Common myeloid progenitor, CD34-positive (primary cell): ENCODE measurements around the gene POGZ. TPM values are rescaled to one million over a fixed set of nuclear protein-coding genes. Genes with fewer than 3 reads are reported as not detected.

Experiments
- CTCF ChIA-PET: fragments of 350-600 bp; sonication (Branson Sonifier 250); formaldehyde crosslinking; loops from one replicate; lab custom pipeline; 2021; ENCODE audit warnings: antibody characterized with exemption; lab: Charles Lee
- POLR2A ChIA-PET: fragments of 350-600 bp; sonication (Branson Sonifier 250); formaldehyde crosslinking; loops from one replicate; lab custom pipeline; 2021; ENCODE audit warnings: antibody characterized with exemption; lab: Charles Lee
- DNase-seq, 3 donors: peaks; one replicate each; pipeline versions ENCODE4 v3.0.0 to v3.0.0-alpha.2; 2013
- H3K27ac ChIP-seq, 2 experiments: 1 replicate in 1 of 2; 2 replicates in 1 of 2; pipeline ENCODE4 v1.7.0; 2013; ENCODE audit warnings: inconsistent platforms in 2 of 2, low read length in 2 of 2, mild to moderate bottlenecking in 2 of 2, low read depth in 1 of 2, moderate library complexity in 1 of 2; ENCODE audit not compliant: severe bottlenecking in 2 of 2, insufficient read depth in 1 of 2, poor library complexity in 1 of 2
- H3K27me3 ChIP-seq, 5 experiments: replicated peaks in 2 of 5; 1 replicate in 3 of 5; 2 replicates in 2 of 5; pipeline versions ENCODE4 v1.6.1 to v1.7.0; 2013; ENCODE audit warnings: low read length in 4 of 5, mild to moderate bottlenecking in 2 of 5, moderate library complexity in 2 of 5, inconsistent platforms in 1 of 5; ENCODE audit not compliant: insufficient read depth in 5 of 5, control insufficient read depth in 4 of 5
- H3K36me3 ChIP-seq, 4 experiments: 1 replicate in 2 of 4; 2 replicates in 2 of 4; pipeline versions ENCODE4 v1.6.1 to v1.7.0; 2013; ENCODE audit warnings: low read length in 3 of 4, control low read depth in 1 of 4, mild to moderate bottlenecking in 1 of 4; ENCODE audit not compliant: control insufficient read depth in 4 of 4, insufficient read depth in 4 of 4
- H3K4me1 ChIP-seq, 4 experiments: 1 replicate in 3 of 4; 2 replicates in 1 of 4; pipeline versions ENCODE4 v1.6.1 to v1.7.1; 2013; ENCODE audit warnings: low read length in 3 of 4, mild to moderate bottlenecking in 3 of 4, control low read depth in 1 of 4, inconsistent platforms in 1 of 4, moderate library complexity in 1 of 4; ENCODE audit not compliant: control insufficient read depth in 4 of 4, insufficient read depth in 4 of 4; ENCODE audit errors: control extremely low read depth in 1 of 4
- H3K4me3 ChIP-seq, 7 experiments: 1 replicate in 4 of 7; 2 replicates in 3 of 7; pipeline versions ENCODE4 v1.5.1 to v1.7.0; 2013; ENCODE audit warnings: mild to moderate bottlenecking in 7 of 7, low read length in 6 of 7, moderate library complexity in 6 of 7, inconsistent platforms in 2 of 7, low read depth in 2 of 7, control low read depth in 1 of 7; ENCODE audit not compliant: insufficient read depth in 4 of 7, control insufficient read depth in 1 of 7; ENCODE audit errors: extremely low read depth in 1 of 7
- H3K9me3 ChIP-seq, 5 experiments: 1 replicate in 4 of 5; 2 replicates in 1 of 5; pipeline versions ENCODE4 v1.6.1 to v1.7.1; 2013; ENCODE audit warnings: low read length in 4 of 5, mild to moderate bottlenecking in 2 of 5, inconsistent platforms in 1 of 5, low read depth in 1 of 5, moderate library complexity in 1 of 5; ENCODE audit not compliant: control insufficient read depth in 4 of 5, insufficient read depth in 2 of 5; ENCODE audit errors: control extremely low read depth in 1 of 5
- WGBS: methylation state at CpG from one replicate; pipeline ENCODE4 v1.1.5; 2013; ENCODE audit not compliant: insufficient coverage; 5-methylcytosine and 5-hydroxymethylcytosine counted together
- polyA plus RNA-seq: library from polyadenylated mRNA; unstranded; fragments of 120-200 nt; gene quantifications from one replicate; pipeline ENCODE4 v1.2.1, GENCODE V29; 2013

Gene POGZ
- 50.5 TPM for polyA plus RNA-seq

- ChIA-PET POLR2A (interaction anchor here (0.7 to 1.1 kb wide), 2 partner anchors 15 to 19 kb away, joined by 3 to 4 read pairs; no protein-coding TSS in a partner anchor), CTCF (interaction anchor here (0.7 to 1.2 kb wide), 3 partner anchors 15 to 109 kb away, joined by 3 read pairs; no protein-coding TSS in a partner anchor)
- H3K4me3 ChIP-seq: peak within 1 kb of the TSS; percentile 57 to 95 (median 87)
- peaks cover 0 to 7% (median 0%) of the 10 kb centered on the region in 5 experiments for H3K27me3 ChIP-seq
- peaks cover 0 to 2% (median under 1%) of the 10 kb centered on the region in 4 experiments for H3K36me3 ChIP-seq
- H3K9me3 ChIP-seq: no peaks in the 10 kb centered on the region
- WGBS: 33% methylated on average over 6 of the region's 30 CpGs
- peak; percentile 98 for DNase-seq
- peak within 1 kb of the TSS; percentile 79 to 90 for H3K27ac ChIP-seq
- peaks cover 14 to 39% (median 31%) of the 10 kb centered on the region in 4 experiments for H3K4me1 ChIP-seq
These were observed at the start of gene POGZ for GRCh38 chr1:151459331-151460046. Gene POGZ, minus strand, starts transcription at chr1:151459494. Its CDS starts 17,290 bp downstream, at chr1:151442204.

- Histone ChIP-seq H3K36me3 (no peaks in the 10 kb centered on the region), H3K27ac (no peak overlapping the region), H3K4me1 (peaks cover 10 to 32% (median 23%) of the 10 kb centered on the region in 4 experiments), H3K27me3 (peaks cover 0 to 15% (median 10%) of the 10 kb centered on the region in 5 experiments), H3K4me3 (no peak overlapping the region), H3K9me3 (no peaks in the 10 kb centered on the region)
- ChIA-PET POLR2A (interaction anchor here (0.7 kb wide), 1 partner anchor 8 kb away, joined by 4 read pairs; no protein-coding TSS in a partner anchor), CTCF (no interaction called here)
- WGBS: 94% methylated on average over 3 of the region's 6 CpGs
- no peak for DNase-seq
These were observed 49.5 kb upstream of the POGZ start for GRCh38 chr1:151508833-151509232.

GRCh38 chr1:151504759-151505158, 45.5 kb upstream of the POGZ start:
- ChIA-PET POLR2A (no interaction called here), CTCF (interaction anchor here (0.6 to 2.7 kb wide), 2 partner anchors 12 to 19 kb away, joined by 3 to 6 read pairs; no protein-coding TSS in a partner anchor)
- H3K4me3 ChIP-seq: no peak overlapping the region
- no peaks in the 10 kb centered on the region for H3K9me3 ChIP-seq
- WGBS: 100% methylated on average over 2 of the region's 4 CpGs
- no peaks in the 10 kb centered on the region for H3K4me1 ChIP-seq
- H3K36me3 ChIP-seq: no peaks in the 10 kb centered on the region
- no peak overlapping the region for H3K27ac ChIP-seq
- no peak for DNase-seq
- H3K27me3 ChIP-seq: peaks cover 0 to 4% (median 0%) of the 10 kb centered on the region in 5 experiments

GRCh38 chr1:151504252-151504651, 45.0 kb upstream of the POGZ start:
- H3K27me3 ChIP-seq: peaks cover 0 to 3% (median 0%) of the 10 kb centered on the region in 5 experiments
- H3K9me3 ChIP-seq: no peaks in the 10 kb centered on the region
- H3K4me3 ChIP-seq: no peak overlapping the region
- ChIA-PET POLR2A (no interaction called here), CTCF (interaction anchor here (0.6 to 2.7 kb wide), 2 partner anchors 12 to 19 kb away, joined by 3 to 6 read pairs; no protein-coding TSS in a partner anchor)
- no peaks in the 10 kb centered on the region for H3K4me1 ChIP-seq
- H3K27ac ChIP-seq: no peak overlapping the region
- H3K36me3 ChIP-seq: no peaks in the 10 kb centered on the region
- 100% methylated on average over 1 of the region's 3 CpGs for WGBS
- no peak for DNase-seq

GRCh38 chr1:151502859-151503780, 43.8 kb upstream of the POGZ start:
- CTCF ChIA-PET: interaction anchor here (1.0 to 2.7 kb wide), 3 partner anchors 10 to 14 kb away, joined by 3 to 6 read pairs (median 6); no protein-coding TSS in a partner anchor
- WGBS: 75% methylated on average over 7 of the region's 7 CpGs

GRCh38 chr1:151502035-151502700, 42.9 kb upstream of the POGZ start:
- no peak overlapping the region for H3K27ac ChIP-seq
- H3K36me3 ChIP-seq: no peaks in the 10 kb centered on the region
- no peak overlapping the region for H3K4me3 ChIP-seq
- WGBS: 90% methylated on average over 5 of the region's 5 CpGs
- peaks cover 0 to 3% (median 0%) of the 10 kb centered on the region in 5 experiments for H3K27me3 ChIP-seq
- POLR2A ChIA-PET: interaction anchor here (0.9 kb wide), 1 partner anchor 11 kb away, joined by 3 read pairs; no protein-coding TSS in a partner anchor
- H3K9me3 ChIP-seq: no peaks in the 10 kb centered on the region
- CTCF ChIA-PET: interaction anchor here (1.5 kb wide), 1 partner anchor 9 kb away, joined by 6 read pairs; no protein-coding TSS in a partner anchor
- no peak for DNase-seq
- no peaks in the 10 kb centered on the region for H3K4me1 ChIP-seq

More at GRCh38 chr1:151502859-151503780, 43.8 kb upstream of the POGZ start:
- Histone ChIP-seq H3K27me3 (peaks cover 0 to 3% (median 0%) of the 10 kb centered on the region in 5 experiments), H3K36me3 (no peaks in the 10 kb centered on the region), H3K4me3 (no peak overlapping the region), H3K4me1 (no peaks in the 10 kb centered on the region), H3K27ac (no peak overlapping the region), H3K9me3 (no peaks in the 10 kb centered on the region)
- POLR2A ChIA-PET: no interaction called here
- DNase-seq: no peak
